Mesenteric fat pad (tissue), 1 donor: ENCODE data around the gene PAQR7. TPM values are rescaled to one million over a fixed set of nuclear protein-coding genes. Genes with fewer than 3 reads are reported as not detected.

Experiments
- DNase-seq: peaks from one replicate; pipeline ENCODE4 v3.0.0-alpha.2; 2020; ENCODE audit warnings: low spot score
- microRNA-seq: library from miRNA; unstranded; fragments of <30 nt; microRNA quantifications from one replicate; pipeline ENCODE4 v1.2.0, GENCODE V29; 2020; ENCODE audit warnings: borderline number of aligned reads
- total RNA-seq: library from RNA; stranded (reverse); fragmentation: NEBNext Ultra II Directional; extraction: Animal tissue kit (Norgen Biotek cat#: 25700); gene quantifications from one replicate; pipeline ENCODE4 v1.2.1, GENCODE V29; 2021
- donor health status: DM: yes; HTN: yes; CAD: no.

PAQR7 gene
- total RNA-seq, 1 donor from 2014 or later, result 7.2 TPM

- DNase-seq, result peak; percentile 96
Observed at GRCh38 chr1:25819491-25820246, 55.8 kb downstream of the PAQR7 start, which contains the start of gene MTFR1L. TSS of gene MTFR1L (plus strand) at chr1:25819954. CDS start at chr1:25823105, 3,151 bp downstream.

- no peak for DNase-seq
Observed at GRCh38 chr1:25818569-25818968, 56.9 kb downstream of the PAQR7 start.

GRCh38 chr1:25817840-25818501, 57.5 kb downstream of the PAQR7 start:
- no peak for DNase-seq

- peak; percentile 82 for DNase-seq
Observed at GRCh38 chr1:25816112-25816718, 59.3 kb downstream of the PAQR7 start.

GRCh38 chr1:25815208-25816111, 60.0 kb downstream of the PAQR7 start:
- DNase-seq, result peak; percentile 84

- no peak for DNase-seq
Observed at GRCh38 chr1:25814549-25815087, 60.9 kb downstream of the PAQR7 start.

GRCh38 chr1:25813734-25814471, 61.6 kb downstream of the PAQR7 start:
- no peak for DNase-seq

GRCh38 chr1:25813071-25813733, 62.3 kb downstream of the PAQR7 start:
- no peak for DNase-seq

Small RNA genes lying within 50 kb of the gene (microRNA-seq; reads per million reads assigned to microRNA genes)
- not detected for gene MIR3917

Other genes starting within 250 kb of the PAQR7 start
- gene SELENON, start 75.5 kb downstream of the PAQR7 start, total RNA-seq, result 108 TPM
- 53.8 TPM for gene MTFR1L, start 55.8 kb downstream of the PAQR7 start, total RNA-seq
- not detected for gene AUNIP, start 16.3 kb downstream of the PAQR7 start, total RNA-seq
- gene STMN1, start 30.7 kb upstream of the PAQR7 start, total RNA-seq, result 39.3 TPM
- gene PAFAH2, start 122.4 kb upstream of the PAQR7 start, total RNA-seq, result 6.8 TPM
- not detected for gene EXTL1, start 146.1 kb upstream of the PAQR7 start, total RNA-seq
- gene SLC30A2, start 170.4 kb upstream of the PAQR7 start, total RNA-seq, result not detected
- gene TRIM63, start 191.9 kb upstream of the PAQR7 start, total RNA-seq, result 0.26 TPM
- gene PDIK1L, start 236.1 kb upstream of the PAQR7 start, total RNA-seq, result 6.4 TPM